GM23248 (cell line): Measurements from ENCODE around the gene LIMD2.

ENCODE experiments used
- EZH2 ChIP-seq: fragments of 200-600 bp; sonication (generic); IDR thresholded peaks from 2 replicates; pipeline ENCODE4 v1.6.1; 2018; ENCODE audit warnings: antibody characterized with exemption, mild to moderate bottlenecking; ENCODE audit not compliant: insufficient read depth, poor library complexity, severe bottlenecking
- EZH2phosphoT487 ChIP-seq: fragments of 200-600 bp; sonication (generic); IDR thresholded peaks from 2 replicates; pipeline ENCODE4 v1.6.1; 2018; ENCODE audit warnings: antibody characterized with exemption, moderate library complexity, mild to moderate bottlenecking, low read depth; ENCODE audit not compliant: insufficient read depth

DNA sequence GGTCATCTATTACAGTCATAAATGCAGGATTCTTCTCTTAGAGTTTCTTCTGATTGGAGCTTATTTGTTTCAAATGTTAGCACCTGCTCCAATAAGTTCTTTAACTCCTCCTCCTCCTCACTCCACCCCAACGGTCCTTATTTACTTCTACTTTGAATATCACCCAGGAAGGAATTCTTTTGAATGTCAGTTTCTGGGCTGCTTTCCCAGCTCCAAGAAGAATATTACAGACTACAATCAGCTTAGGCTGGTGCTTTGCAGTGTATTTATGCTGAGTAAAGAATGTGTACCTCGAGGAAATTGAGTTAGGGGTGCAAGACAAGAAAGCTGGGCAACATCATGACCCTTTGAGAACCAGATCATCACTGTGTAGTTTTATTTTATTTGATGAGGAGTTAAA, 46.9 kb downstream of the LIMD2 start:
- no peak for TF ChIP-seq EZH2
- no peak for TF ChIP-seq EZH2phosphoT487
